H9 (cell line): Measurements from ENCODE around the gene LCTL. TPM values are rescaled to one million over a fixed set of nuclear protein-coding genes. Genes with fewer than 3 reads are reported as not detected.

Source experiments
- DNase-seq: peaks from one replicate; pipeline ENCODE4 v3.0.0-alpha.2; 2017
- H2AFZ ChIP-seq: one replicate; pipeline ENCODE4 v1.6.1; 2013; ENCODE audit warnings: mild to moderate bottlenecking, low read length, control low read depth, moderate library complexity
- H2AK5ac ChIP-seq: 2 replicates; pipeline ENCODE4 v1.6.1; 2013; ENCODE audit warnings: low read length, control low read depth, mixed read lengths; ENCODE audit not compliant: insufficient read length
- H2BK120ac ChIP-seq: one replicate; pipeline ENCODE4 v1.6.1; 2013; ENCODE audit warnings: low read depth, mild to moderate bottlenecking, low read length, control low read depth, inconsistent platforms; ENCODE audit not compliant: poor library complexity, severe bottlenecking
- H2BK12ac ChIP-seq: 2 replicates; pipeline ENCODE4 v1.6.1; 2013; ENCODE audit warnings: low read length, control low read depth, mixed read lengths, low read depth; ENCODE audit not compliant: insufficient read length
- H2BK15ac ChIP-seq: 2 replicates; pipeline ENCODE4 v1.6.1; 2013; ENCODE audit warnings: low read depth, low read length, control low read depth
- H2BK20ac ChIP-seq: one replicate; pipeline ENCODE4 v1.6.1; 2013; ENCODE audit warnings: low read depth, mild to moderate bottlenecking, low read length, control low read depth, inconsistent platforms; ENCODE audit not compliant: poor library complexity, severe bottlenecking
- H2BK5ac ChIP-seq: 2 replicates; pipeline ENCODE4 v1.6.1; 2013; ENCODE audit warnings: low read length, control low read depth, mixed read lengths; ENCODE audit not compliant: insufficient read length
- H3K14ac ChIP-seq: 2 replicates; pipeline ENCODE4 v1.6.1; 2013; ENCODE audit warnings: low read length, control low read depth; ENCODE audit not compliant: insufficient read depth
- H3K18ac ChIP-seq: 2 replicates; pipeline ENCODE4 v1.6.1; 2013; ENCODE audit warnings: low read depth, mild to moderate bottlenecking, mixed read lengths, low read length, control low read depth; ENCODE audit not compliant: insufficient read length
- H3K23ac ChIP-seq: 2 replicates; pipeline ENCODE4 v1.6.1; 2013; ENCODE audit warnings: low read length, control low read depth, mixed read lengths, low read depth; ENCODE audit not compliant: insufficient read length
- H3K23me2 ChIP-seq: 2 replicates; pipeline ENCODE4 v1.6.1; 2013; ENCODE audit warnings: low read depth, mild to moderate bottlenecking, mixed read lengths, low read length, control low read depth; ENCODE audit not compliant: insufficient read length, poor library complexity, severe bottlenecking
- H3K27ac ChIP-seq: 2 replicates; pipeline ENCODE4 v1.5.1; 2013; ENCODE audit warnings: low read length, control low read depth, mixed read lengths, low read depth; ENCODE audit not compliant: insufficient read length
- H3K27me3 ChIP-seq: 2 replicates; pipeline ENCODE4 v1.6.1; 2013; ENCODE audit warnings: low read length, control low read depth, inconsistent platforms; ENCODE audit not compliant: insufficient read depth
- H3K4ac ChIP-seq: 2 replicates; pipeline ENCODE4 v1.6.1; 2013; ENCODE audit warnings: low read depth, mild to moderate bottlenecking, control low read depth, inconsistent platforms, low read length, moderate library complexity
- H3K4me1 ChIP-seq: 2 replicates; pipeline ENCODE4 v1.6.1; 2013; ENCODE audit warnings: low read length, control low read depth, inconsistent platforms; ENCODE audit not compliant: insufficient read depth
- H3K4me2 ChIP-seq: 2 replicates; pipeline ENCODE4 v1.6.1; 2013; ENCODE audit warnings: low read length, control low read depth, mixed read lengths; ENCODE audit not compliant: insufficient read length, insufficient read depth
- H3K56ac ChIP-seq: 2 replicates; pipeline ENCODE4 v1.6.1; 2013; ENCODE audit warnings: low read depth, mild to moderate bottlenecking, mixed read lengths, low read length, control low read depth; ENCODE audit not compliant: insufficient read length
- H3K79me1 ChIP-seq: 2 replicates; pipeline ENCODE4 v1.6.1; 2013; ENCODE audit warnings: low read depth, mild to moderate bottlenecking, moderate library complexity, low read length, control low read depth, inconsistent platforms; ENCODE audit not compliant: insufficient read depth, poor library complexity, severe bottlenecking
- H3K79me2 ChIP-seq: 2 replicates; pipeline ENCODE4 v1.6.1; 2013; ENCODE audit warnings: low read length, control low read depth, inconsistent platforms; ENCODE audit not compliant: insufficient read depth
- H3K9ac ChIP-seq: 2 replicates; pipeline ENCODE4 v1.6.1; 2013; ENCODE audit warnings: low read length, control low read depth, mixed read lengths; ENCODE audit not compliant: insufficient read length; ENCODE audit errors: extremely low read depth
- H3K9me3 ChIP-seq: one replicate; pipeline ENCODE4 v1.6.1; 2013; ENCODE audit warnings: low read depth, low read length, inconsistent platforms; ENCODE audit not compliant: control insufficient read depth
- H3T11ph ChIP-seq: one replicate; pipeline ENCODE4 v1.6.1; 2013; ENCODE audit warnings: mild to moderate bottlenecking, low read length, control low read depth, inconsistent platforms
- H4K20me1 ChIP-seq: one replicate; pipeline ENCODE4 v1.6.1; 2013; ENCODE audit not compliant: control insufficient read depth, insufficient read length, insufficient read depth
- H4K5ac ChIP-seq: 2 replicates; pipeline ENCODE4 v1.6.1; 2013; ENCODE audit warnings: low read depth, mild to moderate bottlenecking, mixed read lengths, low read length, control low read depth; ENCODE audit not compliant: insufficient read length
- H4K8ac ChIP-seq: replicated peaks from 2 replicates; pipeline ENCODE4 v1.6.1; 2013; ENCODE audit warnings: low read length, control low read depth, mixed read lengths, low read depth; ENCODE audit not compliant: insufficient read length
- H4K91ac ChIP-seq: 2 replicates; pipeline ENCODE4 v1.6.1; 2013; ENCODE audit warnings: low read depth, mild to moderate bottlenecking, moderate library complexity, mixed read lengths, low read length, control low read depth; ENCODE audit not compliant: insufficient read length
- H3K27ac Mint-ChIP-seq, 3 experiments: 2 replicates in 2 of 3; 3 replicates in 1 of 3; pipeline ENCODE4 v1.8.0; 2020 to 2021; ENCODE audit warnings: mixed read lengths in 3 of 3, mild to moderate bottlenecking in 1 of 3, moderate library complexity in 1 of 3
- H3K27me3 Mint-ChIP-seq: 2 replicates; pipeline ENCODE4 v1.8.0; 2021; ENCODE audit warnings: low read depth, mild to moderate bottlenecking, moderate library complexity, mixed read lengths
- H3K36me3 Mint-ChIP-seq, 3 experiments: 2 replicates in 2 of 3; 3 replicates in 1 of 3; pipeline ENCODE4 v1.8.0; 2020 to 2021; ENCODE audit warnings: low read depth in 3 of 3, mixed read lengths in 3 of 3; ENCODE audit not compliant: insufficient read depth in 1 of 3
- H3K4me1 Mint-ChIP-seq, 2 experiments: 2 replicates each; pipeline ENCODE4 v1.8.0; 2020; ENCODE audit warnings: mixed read lengths in 2 of 2
- H3K4me3 Mint-ChIP-seq, 2 experiments: 2 replicates in 1 of 2; 3 replicates in 1 of 2; pipeline ENCODE4 v1.8.0; 2020 to 2021; ENCODE audit warnings: mild to moderate bottlenecking in 2 of 2, mixed read lengths in 2 of 2, moderate library complexity in 1 of 2
- H3K9me3 Mint-ChIP-seq, 2 experiments: 2 replicates in 1 of 2; 3 replicates in 1 of 2; pipeline ENCODE4 v1.8.0; 2020; ENCODE audit warnings: mild to moderate bottlenecking in 2 of 2, mixed read lengths in 2 of 2, moderate library complexity in 1 of 2
- CTCF ChIP-seq: fragments of 200-600 bp; sonication (generic); conservative IDR thresholded peaks from 3 replicates; pipeline ENCODE4 v1.8.0; 2021; ENCODE audit warnings: antibody characterized with exemption, mild to moderate bottlenecking
- WGBS: extraction: QIAGEN DNeasy Blood & Tissue Kit; methylation state at CpG from one replicate; pipeline ENCODE4 v1.1.7; 2013; ENCODE audit warnings: missing lambda C conversion rate, low lambda C conversion rate, mixed read lengths; ENCODE audit not compliant: insufficient read length; ENCODE audit errors: extremely low coverage; 5-methylcytosine and 5-hydroxymethylcytosine counted together
- total RNA-seq: library from RNA; stranded (reverse); gene quantifications from 2 replicates; pipeline ENCODE4 v1.2.1, GENCODE V29; 2021

The LCTL gene
- total RNA-seq, 1 experiment from 2014 or later = 2.3 TPM

GRCh38 chr15:66599536-66600239 lies 33.9 kb upstream of the LCTL start:
- no peaks in the 10 kb centered on the region for H3K9me3 Mint-ChIP-seq

More at GRCh38 chr15:66599536-66600239, 33.9 kb upstream of the LCTL start:
- no peak overlapping the region for H4K5ac ChIP-seq
- DNase-seq = no peak
- H2BK120ac ChIP-seq = no peak overlapping the region
- Mint-ChIP-seq H3K4me3 (no peak overlapping the region), H3K27ac (peak overlapping the region in 1 of 3 experiments; percentile 22; a peak in 2 of 7 replicates), H3K4me1 (peaks cover 2 to 13% of the 10 kb centered on the region in 2 experiments; a peak in 3 of 4 replicates), H3K36me3 (no peaks in the 10 kb centered on the region), H3K27me3 (no peaks in the 10 kb centered on the region)
- no peak overlapping the region for H2AK5ac ChIP-seq
- no peak for TF ChIP-seq CTCF
- H2BK15ac ChIP-seq = no peak overlapping the region
- H2AFZ ChIP-seq = no peak overlapping the region
- H3K4me1 ChIP-seq = no peaks in the 10 kb centered on the region
- H3K23ac ChIP-seq = no peak overlapping the region
- no peaks in the 10 kb centered on the region for H3K79me2 ChIP-seq
- no peaks in the 10 kb centered on the region for H3K9me3 ChIP-seq
- WGBS = no CpG with 5 or more reads among the region's 13 CpGs
- no peak overlapping the region for H3K27ac ChIP-seq
- no peak overlapping the region for H3K9ac ChIP-seq
- no peak overlapping the region for H3K4ac ChIP-seq
- H2BK5ac ChIP-seq = no peak overlapping the region
- H3K27me3 ChIP-seq = no peaks in the 10 kb centered on the region
- H3K14ac ChIP-seq = no peak overlapping the region
- no peak overlapping the region for H3K56ac ChIP-seq
- no peak overlapping the region for H4K91ac ChIP-seq
- no peak overlapping the region for H4K8ac ChIP-seq
- H3K18ac ChIP-seq = no peak overlapping the region
- H2BK20ac ChIP-seq = no peak overlapping the region
- H3K23me2 ChIP-seq = no peaks in the 10 kb centered on the region
- no peaks in the 10 kb centered on the region for H3K79me1 ChIP-seq
- H3K4me2 ChIP-seq = no peak overlapping the region
- no peaks in the 10 kb centered on the region for H4K20me1 ChIP-seq
- no peak overlapping the region for H2BK12ac ChIP-seq
- no peak overlapping the region for H3T11ph ChIP-seq
